Esophagus muscularis mucosa (tissue), 4 donors: ENCODE measurements around the gene PPP2R5B. TPM values are rescaled to one million over a fixed set of nuclear protein-coding genes. Genes with fewer than 3 reads are reported as not detected.

Experiments
- DNase-seq: peaks from one replicate; pipeline ENCODE4 v3.0.0-alpha.2; 2017; ENCODE audit errors: extremely low spot score
- H3K27ac ChIP-seq, 4 donors: fragments of 200-600 bp; sonication (generic); replicated peaks in 1 of 4; 1 replicate in 3 of 4; 2 replicates in 1 of 4; pipeline ENCODE4 v1.5.1; 2016 to 2019; ENCODE audit warnings: mild to moderate bottlenecking in 1 of 4
- H3K27me3 ChIP-seq, 4 donors: fragments of 200-600 bp; sonication (generic); one replicate each; pipeline versions ENCODE4 v1.5.1 to v1.6.0; 2016 to 2019
- H3K36me3 ChIP-seq, 4 donors: fragments of 200-600 bp; sonication (generic); one replicate each; pipeline ENCODE4 v1.5.1; 2016 to 2019
- H3K4me1 ChIP-seq, 4 donors: fragments of 200-600 bp; sonication (generic); one replicate each; pipeline ENCODE4 v1.5.1; 2016 to 2019
- H3K4me3 ChIP-seq, 4 donors: fragments of 200-600 bp; sonication (generic); 1 replicate in 2 of 4; 2 replicates in 2 of 4; pipeline ENCODE4 v1.5.1; 2016 to 2019; ENCODE audit warnings: mild to moderate bottlenecking in 4 of 4, moderate library complexity in 1 of 4
- H3K9me3 ChIP-seq, 4 donors: fragments of 200-600 bp; sonication (generic); 1 replicate in 3 of 4; 2 replicates in 1 of 4; pipeline ENCODE4 v1.5.1; 2016 to 2019
- EP300 ChIP-seq: sonication (generic); formaldehyde crosslinking; IDR thresholded peaks from one replicate; pipeline ENCODE4 v1.6.1; 2017; ENCODE audit warnings: antibody characterized with exemption
- POLR2A ChIP-seq: fragments of 450-650 bp; IDR thresholded peaks from one replicate; pipeline ENCODE4 v1.6.1; 2017; ENCODE audit warnings: antibody characterized with exemption, moderate library complexity, mild to moderate bottlenecking, low read depth
- POLR2AphosphoS5 ChIP-seq, 2 donors: sonication (generic); formaldehyde crosslinking; IDR thresholded peaks; one replicate each; pipeline ENCODE4 v1.6.1; 2017; ENCODE audit warnings: antibody characterized with exemption in 2 of 2
- WGBS: methylation state at CpG from one replicate; pipeline ENCODE4 v1.1.5; 2018; 5-methylcytosine and 5-hydroxymethylcytosine counted together
- intact Hi-C: fragments of 100-400 bp; cut with DNase I; formaldehyde crosslinking; loops from one replicate; pipeline ENCODE4 v1.15.1; 2023
- total RNA-seq, 4 donors: library from RNA; depleted of rRNA; stranded (reverse); fragments of >200 nt; gene quantifications; one replicate each; pipeline versions ENCODE4 v1.1.0 to v1.2.1, GENCODE V29; 2016
- TF ChIP-seq, protein P1 (sequence below), 3 experiments: fragments of 200-600 bp in 2 of 3; fragments of 450-650 bp in 1 of 3; sonication (generic) in 2 of 3; IDR thresholded peaks; one replicate each; pipeline ENCODE4 v1.5.1; 2017 to 2019; ENCODE audit warnings: antibody characterized with exemption in 3 of 3, mild to moderate bottlenecking in 2 of 3, moderate library complexity in 1 of 3

PPP2R5B gene
- total RNA-seq, 4 donors from 2014 or later: 24.1 to 38.8 (median 29.0) TPM

DNA sequence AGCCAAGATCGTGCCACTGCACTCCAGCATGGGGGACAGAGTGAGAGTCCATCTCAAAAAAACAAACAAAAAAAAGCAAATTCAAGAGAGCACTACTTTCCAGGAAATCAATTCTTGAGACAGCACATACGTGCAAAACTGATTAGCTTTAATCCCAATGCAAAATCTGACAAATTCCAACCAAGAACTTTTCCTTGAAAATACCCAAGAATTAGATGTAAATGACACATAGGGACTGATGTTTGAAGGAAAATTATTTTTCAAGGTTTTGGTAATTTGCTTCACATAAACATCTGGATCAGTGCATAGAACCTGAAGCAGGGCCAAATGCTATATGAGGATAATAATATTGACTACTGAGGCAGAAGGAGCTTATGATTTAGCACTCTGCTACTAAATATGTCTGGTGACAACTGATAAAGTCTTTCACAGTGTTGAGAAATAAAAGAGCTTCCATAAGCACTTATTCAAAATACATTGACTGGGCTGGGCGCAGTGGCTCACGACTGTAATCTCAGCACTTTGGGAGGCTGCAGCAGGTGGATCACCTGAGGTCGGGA lies 38.7 kb downstream of the PPP2R5B start:
- Histone ChIP-seq H3K27ac (no peak overlapping the region), H3K4me3 (no peak overlapping the region), H3K36me3 (no peaks in the 10 kb centered on the region), H3K9me3 (no peaks in the 10 kb centered on the region), H3K4me1 (no peaks in the 10 kb centered on the region), H3K27me3 (peaks cover 0 to under 1% (median 0%) of the 10 kb centered on the region in 4 donors)
- DNase-seq: no peak
- TF ChIP-seq POLR2A (no peak), POLR2AphosphoS5 (IDR thresholded peaks at IDR 0.05) (no peak), EP300 (no peak)
- TF ChIP-seq, protein P1, sequence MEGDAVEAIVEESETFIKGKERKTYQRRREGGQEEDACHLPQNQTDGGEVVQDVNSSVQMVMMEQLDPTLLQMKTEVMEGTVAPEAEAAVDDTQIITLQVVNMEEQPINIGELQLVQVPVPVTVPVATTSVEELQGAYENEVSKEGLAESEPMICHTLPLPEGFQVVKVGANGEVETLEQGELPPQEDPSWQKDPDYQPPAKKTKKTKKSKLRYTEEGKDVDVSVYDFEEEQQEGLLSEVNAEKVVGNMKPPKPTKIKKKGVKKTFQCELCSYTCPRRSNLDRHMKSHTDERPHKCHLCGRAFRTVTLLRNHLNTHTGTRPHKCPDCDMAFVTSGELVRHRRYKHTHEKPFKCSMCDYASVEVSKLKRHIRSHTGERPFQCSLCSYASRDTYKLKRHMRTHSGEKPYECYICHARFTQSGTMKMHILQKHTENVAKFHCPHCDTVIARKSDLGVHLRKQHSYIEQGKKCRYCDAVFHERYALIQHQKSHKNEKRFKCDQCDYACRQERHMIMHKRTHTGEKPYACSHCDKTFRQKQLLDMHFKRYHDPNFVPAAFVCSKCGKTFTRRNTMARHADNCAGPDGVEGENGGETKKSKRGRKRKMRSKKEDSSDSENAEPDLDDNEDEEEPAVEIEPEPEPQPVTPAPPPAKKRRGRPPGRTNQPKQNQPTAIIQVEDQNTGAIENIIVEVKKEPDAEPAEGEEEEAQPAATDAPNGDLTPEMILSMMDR (IDR thresholded peaks at IDR 0.05): no peak
- intact Hi-C loops: no loop called here
- 80% methylated on average over 5 of the region's 5 CpGs for WGBS

DNA sequence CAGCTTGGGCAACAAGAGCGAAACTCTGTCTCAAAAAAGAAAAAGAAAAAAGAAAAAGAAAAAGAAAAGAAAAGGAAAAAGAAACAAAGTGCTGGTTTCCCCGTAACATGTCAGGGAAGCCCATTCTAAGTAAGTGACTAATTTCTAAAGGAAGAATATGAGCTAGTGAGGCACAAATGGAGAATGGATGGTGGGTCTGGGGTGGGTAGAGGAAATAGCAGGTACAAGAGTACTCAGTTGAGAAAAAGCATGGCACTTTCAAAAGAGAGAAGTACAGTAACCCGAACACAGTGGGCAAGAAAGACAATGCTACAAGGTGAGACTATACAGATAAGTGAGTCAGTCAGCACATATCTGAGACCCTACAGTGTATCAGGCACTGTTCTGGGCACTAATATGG lies 42.9 kb downstream of the PPP2R5B start:
- Histone ChIP-seq H3K27me3 (no peaks in the 10 kb centered on the region), H3K4me1 (peaks cover 7 to 12% (median 11%) of the 10 kb centered on the region in 4 donors), H3K36me3 (no peaks in the 10 kb centered on the region), H3K4me3 (no peak overlapping the region), H3K9me3 (no peaks in the 10 kb centered on the region), H3K27ac (no peak overlapping the region)
- intact Hi-C loops: no loop called here
- 81% methylated on average over 3 of the region's 3 CpGs for WGBS
- TF ChIP-seq POLR2AphosphoS5 (IDR thresholded peaks at IDR 0.05): no peak
- no peak for TF ChIP-seq EP300
- TF ChIP-seq, protein P1 (IDR thresholded peaks at IDR 0.05): no peak
- TF ChIP-seq POLR2A: no peak
- DNase-seq: no peak

DNA sequence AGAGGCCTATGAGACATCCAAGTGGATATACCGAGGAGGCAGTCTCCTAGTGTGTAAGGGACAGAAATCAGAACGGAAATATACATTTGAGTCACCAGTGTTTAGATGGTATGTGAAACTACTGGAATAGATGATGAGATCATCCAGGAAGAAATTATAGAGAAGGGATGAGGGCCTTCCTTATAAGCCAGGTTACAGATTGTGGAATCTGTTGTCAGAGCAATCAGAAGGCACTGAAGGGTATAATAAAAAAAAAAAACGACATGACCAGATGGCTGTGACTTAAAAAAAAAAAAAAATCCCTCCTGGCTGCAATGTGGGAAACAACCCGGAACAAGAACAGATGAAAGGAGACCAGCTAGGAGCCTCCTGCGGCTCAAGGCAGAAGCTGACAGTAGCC lies 44.7 kb downstream of the PPP2R5B start:
- intact Hi-C loops: no loop called here
- Histone ChIP-seq H3K9me3 (no peaks in the 10 kb centered on the region), H3K36me3 (no peaks in the 10 kb centered on the region), H3K27ac (no peak overlapping the region), H3K27me3 (no peaks in the 10 kb centered on the region), H3K4me1 (peaks cover 8 to 14% (median 13%) of the 10 kb centered on the region in 4 donors), H3K4me3 (no peak overlapping the region)
- no peak for DNase-seq
- TF ChIP-seq EP300 (no peak), POLR2A (no peak), POLR2AphosphoS5 (IDR thresholded peaks at IDR 0.05) (no peak)
- TF ChIP-seq, protein P1 (IDR thresholded peaks at IDR 0.05): no peak
- 51% methylated on average over 5 of the region's 5 CpGs for WGBS

DNA sequence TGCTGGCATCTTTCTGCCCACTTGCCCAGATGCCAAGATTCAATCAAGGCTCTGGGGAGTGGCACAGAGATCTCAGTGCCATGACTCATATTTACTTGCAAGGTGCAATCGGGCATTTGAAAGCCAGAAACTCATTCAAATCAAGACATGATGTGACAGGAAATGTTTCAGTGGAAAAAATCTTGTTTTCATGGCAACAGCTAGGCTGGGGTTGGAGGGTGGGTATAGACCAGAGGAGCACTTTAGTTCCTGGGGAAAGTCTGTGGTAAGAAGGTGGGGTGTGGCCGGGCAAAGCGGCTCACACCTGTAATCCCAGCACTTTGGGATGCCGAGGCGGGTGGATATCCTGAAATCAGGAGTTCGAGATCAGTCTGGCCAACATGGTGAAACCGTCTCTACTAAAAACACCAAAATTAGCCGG lies 46.3 kb downstream of the PPP2R5B start:
- peaks cover 0 to under 1% (median 0%) of the 10 kb centered on the region in 4 donors for H3K27me3 ChIP-seq
- no peak overlapping the region for H3K4me3 ChIP-seq
- H3K27ac ChIP-seq: no peak overlapping the region
- no peak for DNase-seq
- H3K36me3 ChIP-seq: no peaks in the 10 kb centered on the region
- 90% methylated on average over 8 of the region's 8 CpGs for WGBS
- TF ChIP-seq POLR2A: no peak
- TF ChIP-seq, protein P1 (IDR thresholded peaks at IDR 0.05): no peak
- no peak for TF ChIP-seq EP300
- TF ChIP-seq POLR2AphosphoS5 (IDR thresholded peaks at IDR 0.05): no peak
- H3K9me3 ChIP-seq: no peaks in the 10 kb centered on the region
- H3K4me1 ChIP-seq: peaks cover 8 to 14% (median 13%) of the 10 kb centered on the region in 4 donors
- intact Hi-C loops: no loop called here
